Measurements from ENCODE around the gene NBPF1.
"Not testable (repeated sequence)": the region's sequence is repeated elsewhere in the genome, so short reads cannot be mapped to it uniquely, and the experiment has no call there.

Gene NBPF1

DNA sequence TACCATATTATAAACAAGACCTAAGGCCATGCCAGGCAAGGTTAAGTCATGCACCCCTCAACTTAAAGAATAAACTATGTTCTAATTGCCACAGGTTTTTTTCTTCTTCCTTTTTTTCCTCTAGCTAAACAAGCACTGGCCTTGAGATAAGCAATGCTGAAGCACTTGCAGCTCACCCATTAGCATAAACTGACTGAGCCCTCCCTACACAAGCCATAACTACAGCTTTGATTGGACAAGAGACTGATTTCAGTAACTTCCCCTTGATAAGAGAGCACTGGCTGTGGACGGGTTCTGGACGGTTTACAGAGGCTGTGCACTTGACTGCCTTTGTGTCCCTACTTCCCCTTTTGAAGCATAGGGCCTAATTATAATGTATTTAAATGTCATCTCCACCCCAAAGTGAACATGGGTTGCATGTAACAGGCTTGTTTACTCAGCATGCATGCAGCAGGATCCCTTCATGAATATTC is 72.9 kb downstream of the NBPF1 start:
- not testable (repeated sequence) for DNase-seq

- DNase-seq: not testable (repeated sequence)
Measured at GRCh38 chr1:16537528-16537927, 75.8 kb downstream of the NBPF1 start.

DNA sequence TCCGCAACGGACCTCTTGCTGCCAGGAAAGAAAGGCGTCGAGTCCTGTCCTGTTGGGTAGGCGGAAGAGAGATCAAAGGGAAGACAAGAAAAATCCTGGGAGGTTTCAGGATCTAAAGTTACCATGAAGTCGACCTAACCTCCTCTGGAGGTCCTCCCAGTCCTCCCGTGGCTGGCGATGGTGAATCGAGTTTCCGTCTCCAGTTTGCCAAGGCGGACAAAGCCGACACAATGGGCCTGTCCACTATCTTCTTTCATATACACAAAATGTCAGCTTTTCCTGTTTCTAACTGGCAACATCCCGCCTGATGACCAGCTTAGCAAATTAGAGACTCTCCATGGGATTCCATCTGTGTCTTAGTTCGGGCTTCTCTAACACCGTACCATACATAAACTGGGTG is 76.6 kb downstream of the NBPF1 start:
- not testable (repeated sequence) for DNase-seq

DNA sequence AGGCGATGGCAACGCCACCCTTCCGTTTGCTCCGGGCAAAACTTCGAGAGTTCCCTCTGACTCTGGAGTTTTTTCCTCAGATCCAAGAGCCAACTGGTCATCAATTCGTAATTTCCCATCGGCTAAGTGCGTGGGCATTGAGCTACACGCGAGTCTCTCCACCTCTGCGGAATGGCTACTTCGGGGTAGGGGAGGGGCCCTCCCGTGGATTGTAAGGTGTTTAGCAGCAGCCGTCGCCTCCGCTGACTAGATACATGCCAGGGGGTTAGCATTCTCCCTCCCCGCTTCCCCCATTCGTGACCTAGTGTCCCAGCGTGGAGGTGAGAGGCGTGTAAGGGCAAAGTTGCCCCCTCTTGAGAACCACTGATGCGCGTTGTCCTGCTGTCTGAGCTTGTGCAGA is 77.5 kb downstream of the NBPF1 start:
- DNase-seq: not testable (repeated sequence)

DNA sequence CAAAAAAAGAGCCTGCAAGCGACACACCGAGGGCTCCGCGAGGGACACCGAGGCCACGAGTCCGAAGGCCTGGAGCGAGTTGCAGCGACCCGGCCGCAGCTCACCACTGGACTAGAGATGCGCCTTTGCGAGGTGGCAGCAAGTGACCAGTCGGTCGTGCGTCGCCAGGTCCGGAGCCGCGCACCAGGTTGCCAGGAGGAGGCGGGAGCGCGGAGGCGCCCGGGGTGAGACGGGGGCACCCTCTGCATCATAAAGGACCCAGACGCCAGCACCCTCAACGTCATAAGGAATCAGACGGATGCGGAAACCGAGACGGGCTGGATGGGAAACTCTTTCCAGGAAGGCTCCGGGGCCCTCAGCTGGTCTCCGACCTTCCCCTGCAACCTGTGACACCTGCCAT is 77.9 kb downstream of the NBPF1 start:
- DNase-seq: not testable (repeated sequence)

- DNase-seq: not testable (repeated sequence)
Measured at GRCh38 chr1:16534829-16535456, 78.4 kb downstream of the NBPF1 start.

DNA sequence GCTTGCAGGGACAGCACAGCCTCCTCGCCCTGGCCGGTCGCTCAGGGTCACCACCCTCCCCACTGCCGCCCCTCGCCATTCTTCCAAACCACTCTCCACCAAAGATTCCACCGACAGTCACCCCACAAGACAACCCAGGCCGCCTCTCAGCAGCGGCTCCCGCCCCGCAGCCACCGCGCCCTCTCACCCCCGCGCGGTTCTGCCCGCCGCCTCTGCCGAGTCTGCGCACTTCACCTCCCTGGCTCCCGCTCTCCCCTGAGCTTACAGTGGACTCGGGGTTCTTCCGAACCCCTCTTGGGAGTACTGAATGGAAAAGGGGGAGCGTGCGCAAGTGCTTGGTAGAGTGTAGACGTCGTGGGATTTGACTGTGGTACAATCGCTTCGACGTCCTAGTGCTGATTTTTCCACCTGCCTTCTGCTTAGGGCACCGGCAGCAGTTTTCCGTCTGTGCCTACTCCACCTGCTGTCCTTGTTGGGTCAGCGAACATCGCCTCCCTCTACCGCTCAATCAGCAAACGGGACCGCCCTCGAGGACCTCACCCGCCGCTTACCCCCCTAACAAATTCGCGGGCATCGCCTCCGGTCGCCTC is 79.0 kb downstream of the NBPF1 start:
- DNase-seq: not testable (repeated sequence)

DNA sequence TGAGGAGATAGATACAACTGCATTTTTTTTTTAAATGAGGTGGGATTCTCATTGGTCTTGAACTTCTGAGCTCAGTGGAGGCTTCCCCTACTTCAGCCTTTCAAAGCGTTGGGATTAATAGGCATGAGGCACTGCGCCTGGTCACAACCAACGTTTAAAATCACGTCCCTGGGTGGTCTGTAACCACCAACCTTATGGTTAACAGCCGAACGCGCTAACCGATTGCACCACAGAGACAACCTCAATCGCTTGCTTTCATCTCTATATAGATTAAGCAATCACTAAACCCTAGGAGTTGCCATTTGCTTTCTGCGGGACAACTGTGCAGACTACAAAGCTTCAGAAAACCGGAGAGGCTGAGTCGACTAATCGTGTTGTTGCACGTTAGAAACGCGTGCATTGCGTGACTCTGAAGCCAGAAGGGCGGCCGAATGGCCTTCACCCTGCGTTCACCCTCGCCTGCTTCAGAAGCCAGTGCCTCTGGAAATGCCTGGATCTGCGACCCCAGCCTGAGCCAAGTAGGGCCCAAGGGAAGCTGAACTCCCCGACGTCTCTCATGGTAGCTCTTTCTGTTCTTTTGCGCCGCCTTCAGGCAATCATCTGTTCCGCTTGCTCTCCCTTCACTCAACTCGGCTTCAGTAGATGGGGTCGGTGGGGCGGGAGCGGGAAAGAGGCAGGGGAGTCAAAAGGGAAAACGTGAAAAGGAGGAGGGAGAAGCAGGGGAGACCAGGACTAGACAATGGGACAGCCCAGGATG is 81.0 kb downstream of the NBPF1 start:
- not testable (repeated sequence) for DNase-seq

- not testable (repeated sequence) for DNase-seq
Measured at GRCh38 chr1:16528338-16528737, 85.0 kb downstream of the NBPF1 start.

DNA sequence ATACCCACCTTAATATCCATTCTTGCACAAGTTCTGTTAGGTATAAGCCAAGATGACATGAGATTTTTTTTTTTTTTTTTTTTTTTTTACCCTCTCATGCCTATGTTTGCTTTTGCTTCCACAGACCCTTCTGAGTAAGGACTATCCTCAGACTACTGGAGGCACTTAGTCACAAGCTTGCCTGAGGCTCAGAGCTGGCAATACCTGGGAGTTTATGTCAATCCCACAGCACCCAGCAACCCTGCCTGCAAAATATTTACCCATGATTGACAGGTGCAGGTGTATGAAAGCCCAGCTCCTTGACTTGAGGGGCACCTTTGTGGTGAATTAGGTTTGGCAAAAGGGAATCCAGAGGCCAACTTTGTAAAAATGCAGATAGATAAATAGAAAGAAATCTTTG is 87.6 kb downstream of the NBPF1 start:
- DNase-seq: not testable (repeated sequence)

DNA sequence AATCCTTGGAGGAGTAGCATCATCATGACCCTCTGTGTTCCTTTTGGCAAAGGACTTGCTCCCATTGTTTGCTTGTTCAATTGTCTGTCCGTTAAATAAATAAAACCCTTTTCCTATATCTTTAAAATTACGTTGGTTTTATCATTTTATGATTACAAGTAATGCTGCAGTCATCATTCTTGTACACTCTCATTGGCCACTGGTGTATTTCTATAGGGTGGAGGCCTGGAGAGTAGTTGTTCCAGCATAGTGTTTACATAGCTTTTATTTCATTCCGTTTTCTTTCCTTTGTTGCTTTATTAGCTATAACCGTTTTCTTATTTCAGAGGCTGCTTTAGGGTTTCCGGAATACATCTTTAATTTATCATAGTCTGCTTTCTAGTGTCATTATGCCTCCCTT is 91.7 kb downstream of the NBPF1 start:
- not testable (repeated sequence) for DNase-seq

- no peak for DNase-seq
Measured at GRCh38 chr1:16521288-16521583, 92.1 kb downstream of the NBPF1 start.

DNA sequence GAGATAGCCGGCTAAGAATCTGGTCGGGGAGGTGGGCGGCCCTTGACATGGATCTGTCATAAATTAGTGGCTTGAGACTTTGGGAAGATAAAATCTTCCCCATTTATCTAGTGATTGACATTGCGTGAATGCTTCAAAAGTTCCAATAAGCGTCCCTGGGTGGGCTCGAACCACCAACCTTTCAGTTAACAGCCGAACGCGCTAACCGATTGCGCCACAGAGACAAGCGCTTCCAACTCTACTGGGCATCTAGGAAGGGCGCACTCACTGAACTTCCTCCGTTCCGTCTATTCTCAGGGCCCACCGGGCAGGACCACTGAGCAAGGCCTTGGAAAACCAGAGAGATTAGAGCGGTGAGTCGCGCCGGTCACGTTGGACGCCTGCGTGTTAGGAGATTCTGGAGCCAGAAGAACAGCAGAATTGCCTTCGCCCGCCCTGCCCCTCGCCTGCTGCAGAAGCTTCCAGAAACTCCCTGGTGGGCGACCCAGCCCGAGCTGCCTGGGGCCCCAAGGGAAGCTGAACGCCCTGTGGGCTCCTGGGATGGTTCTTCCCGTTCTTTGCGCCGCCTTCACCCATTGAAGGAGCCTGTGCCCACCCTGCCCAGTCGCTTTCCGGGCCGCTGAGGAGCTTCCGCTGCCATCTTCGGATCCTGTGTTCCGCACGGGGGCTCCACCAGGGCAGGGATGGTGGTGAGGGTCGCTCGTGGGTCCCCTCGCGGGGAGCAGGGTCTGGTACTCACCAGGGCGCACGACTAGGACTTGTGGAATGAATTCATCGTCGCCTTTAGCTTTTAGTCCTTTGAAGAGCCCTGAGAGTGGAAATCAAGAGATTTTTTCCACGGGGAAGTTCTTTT is 92.7 kb downstream of the NBPF1 start:
- not testable (repeated sequence) for DNase-seq

- DNase-seq: not testable (repeated sequence)
Measured at GRCh38 chr1:16519255-16519951, 94.0 kb downstream of the NBPF1 start.

DNA sequence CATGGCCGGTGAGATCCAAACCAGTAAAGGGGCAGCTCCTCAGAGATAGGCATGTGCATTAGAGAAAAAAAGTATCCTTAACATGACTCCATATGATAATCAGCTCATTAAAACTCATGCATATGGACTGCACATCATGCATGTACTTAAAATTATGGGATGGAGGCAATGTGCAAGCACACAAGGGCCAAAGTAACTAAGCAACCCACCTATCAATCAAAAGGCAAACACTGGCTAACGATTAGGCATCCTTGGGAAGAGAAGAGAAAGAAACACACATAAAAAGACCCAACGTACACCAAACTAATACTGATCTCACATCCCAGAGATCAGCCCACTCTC is 94.5 kb downstream of the NBPF1 start:
- not testable (repeated sequence) for DNase-seq

DNA sequence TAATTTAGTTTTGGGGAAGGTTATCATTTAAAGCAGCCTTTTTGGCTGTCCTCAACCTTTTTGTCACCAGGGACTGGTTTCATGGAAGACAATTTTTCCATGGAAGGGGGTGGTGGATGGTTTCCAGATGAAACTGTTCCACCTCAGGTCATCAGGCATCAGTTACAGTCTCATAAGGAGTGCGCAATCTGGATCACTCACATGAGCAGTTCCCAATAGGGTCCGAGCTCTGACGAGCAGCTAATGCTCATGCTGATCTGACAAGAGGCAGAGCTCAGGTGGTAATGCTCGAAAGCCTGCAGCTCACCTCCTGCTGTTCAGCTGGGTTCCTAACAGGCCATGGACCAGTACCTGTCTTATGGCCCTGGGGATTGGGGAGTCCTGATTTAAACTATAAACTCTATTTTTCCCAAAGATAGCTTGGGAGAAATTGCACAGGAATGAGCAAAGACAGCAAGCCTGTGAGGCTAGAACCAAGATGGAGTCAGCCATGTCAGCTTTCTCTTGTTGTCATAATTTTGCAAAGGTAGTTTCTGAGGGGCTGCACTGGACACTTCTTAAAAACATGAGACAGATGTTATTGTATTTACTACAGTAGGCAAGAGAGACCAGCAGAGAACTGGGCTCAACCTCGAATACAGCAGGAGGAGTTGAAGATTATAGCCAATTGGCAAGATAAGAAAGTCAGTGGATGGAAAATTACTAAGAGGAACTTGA is 96.5 kb downstream of the NBPF1 start:
- DNase-seq: not testable (repeated sequence)

- DNase-seq: not testable (repeated sequence)
Measured at GRCh38 chr1:16514107-16515055, 99.0 kb downstream of the NBPF1 start, which contains the start of gene RNU1-1. TSS of gene RNU1-1 (minus strand) at chr1:16514285.

DNA sequence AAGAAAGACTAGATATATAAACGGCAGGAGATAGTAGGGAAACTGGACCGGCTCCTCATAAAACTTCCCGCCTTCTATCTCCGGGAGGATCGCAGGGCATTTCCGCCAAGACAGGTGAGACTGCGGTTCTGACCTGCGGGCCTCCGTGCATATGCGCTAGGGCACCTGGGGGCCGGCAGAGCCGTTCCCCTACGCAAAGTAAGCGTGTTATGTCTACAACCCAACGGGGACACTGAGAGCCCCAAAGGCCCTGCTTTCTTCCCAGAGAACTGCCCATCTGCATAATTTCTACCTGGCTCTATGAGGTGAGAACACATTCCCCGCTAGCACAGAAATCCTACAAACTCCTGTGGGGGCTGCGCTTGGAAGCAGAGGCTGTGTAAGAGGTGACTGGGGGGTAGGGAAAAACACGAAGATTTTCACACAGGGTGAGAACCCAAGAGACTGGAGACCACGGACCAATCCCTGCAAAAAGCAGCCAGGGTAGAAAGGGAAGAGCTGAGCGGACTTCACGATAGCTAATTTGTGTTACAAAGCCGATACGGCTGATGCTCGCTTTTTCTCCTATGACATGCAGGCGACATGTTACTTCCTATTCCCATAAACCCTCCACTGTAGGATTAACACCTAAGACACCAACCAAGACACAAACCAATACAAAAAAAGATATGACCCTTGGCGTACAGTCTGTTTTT is 99.8 kb downstream of the NBPF1 start:
- peak; percentile 86 for DNase-seq

DNA sequence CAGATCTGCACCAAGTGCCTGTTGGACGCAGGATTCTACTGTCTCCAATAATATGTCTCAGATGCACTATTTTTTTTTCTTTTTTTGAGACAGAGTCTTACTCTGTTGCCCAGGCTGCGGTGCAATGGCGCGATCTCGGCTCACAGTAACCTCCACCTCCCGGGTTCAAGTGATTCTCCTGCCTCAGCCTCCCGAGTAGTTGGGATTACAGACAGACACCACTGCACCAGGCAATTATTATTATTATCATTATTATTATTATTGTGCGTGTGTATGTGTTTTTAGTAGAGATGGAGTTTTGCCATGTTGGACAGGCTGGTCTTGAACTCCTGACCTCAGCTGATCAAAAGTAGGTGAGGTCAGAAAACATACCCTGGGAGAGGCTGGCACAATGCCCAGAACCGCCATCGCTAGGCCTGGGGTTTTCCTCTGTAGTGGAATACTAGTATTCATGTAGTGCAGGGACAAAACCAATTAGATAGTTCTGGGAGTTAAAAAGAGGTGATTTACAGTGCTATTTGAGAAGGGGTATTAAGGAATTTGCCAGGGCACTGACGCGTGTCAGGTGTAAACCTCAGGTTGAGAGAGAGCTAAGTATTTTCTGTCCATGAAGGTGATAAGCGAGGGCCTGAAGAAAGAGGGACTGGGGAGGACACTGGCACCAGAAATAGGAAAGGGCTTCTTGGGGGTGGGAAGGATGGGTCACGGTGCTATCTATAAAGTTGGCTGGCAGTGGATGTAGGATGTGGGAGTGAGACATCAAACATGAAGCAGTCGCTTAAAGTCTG is 100.5 kb downstream of the NBPF1 start:
- not testable (repeated sequence) for DNase-seq
